ENCODE measurements around the gene EWSR1.

The EWSR1 gene

DNA sequence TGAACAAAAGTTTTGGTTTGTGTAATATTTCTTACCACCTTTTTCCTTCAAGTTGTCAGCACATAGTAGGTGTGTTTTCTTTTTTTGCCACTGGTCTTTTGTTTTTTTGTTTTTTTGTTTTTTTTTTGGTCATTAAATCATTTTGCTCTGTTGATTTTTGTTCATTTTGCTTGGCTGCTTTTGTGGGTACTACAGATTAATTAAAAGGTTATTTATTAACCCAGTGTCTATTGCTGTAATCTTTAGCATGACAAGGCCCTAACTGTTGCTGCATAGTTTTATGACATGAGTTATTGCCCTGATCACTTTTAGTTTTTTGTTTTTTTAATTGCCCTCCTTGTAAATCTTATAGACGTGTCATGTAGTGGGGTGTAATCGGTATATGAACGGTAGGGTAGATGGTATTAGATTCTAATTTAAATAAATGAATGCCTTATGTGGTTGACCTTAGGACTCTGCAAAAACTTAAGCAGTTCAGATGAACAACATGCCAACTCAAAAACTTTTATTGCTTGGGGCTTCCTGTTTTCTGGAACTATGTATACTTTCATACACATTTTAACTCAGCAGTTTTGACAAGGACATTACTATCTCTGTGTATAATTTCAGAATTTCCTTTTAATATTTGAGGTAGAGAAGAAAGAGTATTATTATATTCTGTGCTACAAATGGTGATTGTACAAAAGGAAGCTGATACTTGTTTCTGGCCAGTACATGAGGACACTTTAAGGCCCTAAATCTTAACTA is 7.9 kb downstream of the EWSR1 start (continued):
- TF ChIP-seq FEZF1 (tag by site-specific recombination; IDR thresholded peaks at IDR 0.05), result peak; percentile 54; the same call in 1 of the 2 replicates
- peak; percentile 64 for TF ChIP-seq SCRT2 (tag by site-specific recombination; IDR thresholded peaks at IDR 0.05)
- TF ChIP-seq TCF7L2 (IDR thresholded peaks at IDR 0.05; ENCODE audit: borderline replicate concordance, low read depth, low read length), result no peak
- TF ChIP-seq ZNF155 (tag by site-specific recombination; IDR thresholded peaks at IDR 0.05), result no peak
- TF ChIP-seq, protein P1, sequence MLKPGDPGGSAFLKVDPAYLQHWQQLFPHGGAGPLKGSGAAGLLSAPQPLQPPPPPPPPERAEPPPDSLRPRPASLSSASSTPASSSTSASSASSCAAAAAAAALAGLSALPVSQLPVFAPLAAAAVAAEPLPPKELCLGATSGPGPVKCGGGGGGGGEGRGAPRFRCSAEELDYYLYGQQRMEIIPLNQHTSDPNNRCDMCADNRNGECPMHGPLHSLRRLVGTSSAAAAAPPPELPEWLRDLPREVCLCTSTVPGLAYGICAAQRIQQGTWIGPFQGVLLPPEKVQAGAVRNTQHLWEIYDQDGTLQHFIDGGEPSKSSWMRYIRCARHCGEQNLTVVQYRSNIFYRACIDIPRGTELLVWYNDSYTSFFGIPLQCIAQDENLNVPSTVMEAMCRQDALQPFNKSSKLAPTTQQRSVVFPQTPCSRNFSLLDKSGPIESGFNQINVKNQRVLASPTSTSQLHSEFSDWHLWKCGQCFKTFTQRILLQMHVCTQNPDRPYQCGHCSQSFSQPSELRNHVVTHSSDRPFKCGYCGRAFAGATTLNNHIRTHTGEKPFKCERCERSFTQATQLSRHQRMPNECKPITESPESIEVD (tag by site-specific recombination; IDR thresholded peaks at IDR 0.05), result peak; percentile 53
- no peak for TF ChIP-seq TRIM28 (IDR thresholded peaks at IDR 0.05; ENCODE audit: borderline replicate concordance, low read length)
- no peak for TF ChIP-seq ZNF585B (tag by site-specific recombination; IDR thresholded peaks at IDR 0.05)

DNA sequence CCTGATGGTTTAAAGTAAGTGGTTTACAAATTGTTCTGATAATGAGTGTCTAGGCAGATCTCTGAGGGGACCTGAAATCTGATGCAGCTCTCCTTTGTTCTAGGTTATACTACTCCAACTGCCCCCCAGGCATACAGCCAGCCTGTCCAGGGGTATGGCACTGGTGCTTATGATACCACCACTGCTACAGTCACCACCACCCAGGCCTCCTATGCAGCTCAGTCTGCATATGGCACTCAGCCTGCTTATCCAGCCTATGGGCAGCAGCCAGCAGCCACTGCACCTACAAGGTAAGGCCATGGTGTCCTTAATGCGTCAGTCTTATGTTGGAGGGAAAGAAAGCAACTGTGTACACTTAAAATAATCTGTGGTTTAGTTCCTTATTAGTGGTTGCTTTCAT is 9.9 kb downstream of the EWSR1 start:
- POLR2A ChIA-PET, result interaction anchor here (1.8 kb wide), 1 partner anchor 10 kb away, joined by 12 read pairs; no protein-coding TSS in a partner anchor
- H3K9me3 ChIP-seq (ENCODE audit: control insufficient read depth, insufficient read depth, low read depth, low read length), result no peaks in the 10 kb centered on the region
- no peak overlapping the region for H3K4me3 ChIP-seq (ENCODE audit: low read depth, low read length)
- CTCF ChIA-PET, result interaction anchor here (1.1 kb wide), 1 partner anchor 10 kb away, joined by 6 read pairs; no protein-coding TSS in a partner anchor
- no peak overlapping the region for H3K27ac ChIP-seq (ENCODE audit: extremely low read depth, low read depth, low read length)
- H3K4me1 ChIP-seq (ENCODE audit: control insufficient read depth, insufficient read depth, low read length), result 0 out of 2 replicates have a peak, but pooled peaks cover 2% of the 10 kb centered on the region
- peak; percentile 83 for TF ChIP-seq GLIS1 (tag by site-specific recombination; IDR thresholded peaks at IDR 0.05)
- TF ChIP-seq, protein P2, sequence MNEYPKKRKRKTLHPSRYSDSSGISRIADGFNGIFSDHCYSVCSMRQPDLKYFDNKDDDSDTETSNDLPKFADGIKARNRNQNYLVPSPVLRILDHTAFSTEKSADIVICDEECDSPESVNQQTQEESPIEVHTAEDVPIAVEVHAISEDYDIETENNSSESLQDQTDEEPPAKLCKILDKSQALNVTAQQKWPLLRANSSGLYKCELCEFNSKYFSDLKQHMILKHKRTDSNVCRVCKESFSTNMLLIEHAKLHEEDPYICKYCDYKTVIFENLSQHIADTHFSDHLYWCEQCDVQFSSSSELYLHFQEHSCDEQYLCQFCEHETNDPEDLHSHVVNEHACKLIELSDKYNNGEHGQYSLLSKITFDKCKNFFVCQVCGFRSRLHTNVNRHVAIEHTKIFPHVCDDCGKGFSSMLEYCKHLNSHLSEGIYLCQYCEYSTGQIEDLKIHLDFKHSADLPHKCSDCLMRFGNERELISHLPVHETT (tag by site-specific recombination; IDR thresholded peaks at IDR 0.05), result no peak
- peaks cover 89 to 97% of the 10 kb centered on the region in 2 experiments for H3K36me3 ChIP-seq (ENCODE audit: control insufficient read depth in 2 of 2, insufficient read depth in 1 of 2, low read length in 2 of 2)

DNA sequence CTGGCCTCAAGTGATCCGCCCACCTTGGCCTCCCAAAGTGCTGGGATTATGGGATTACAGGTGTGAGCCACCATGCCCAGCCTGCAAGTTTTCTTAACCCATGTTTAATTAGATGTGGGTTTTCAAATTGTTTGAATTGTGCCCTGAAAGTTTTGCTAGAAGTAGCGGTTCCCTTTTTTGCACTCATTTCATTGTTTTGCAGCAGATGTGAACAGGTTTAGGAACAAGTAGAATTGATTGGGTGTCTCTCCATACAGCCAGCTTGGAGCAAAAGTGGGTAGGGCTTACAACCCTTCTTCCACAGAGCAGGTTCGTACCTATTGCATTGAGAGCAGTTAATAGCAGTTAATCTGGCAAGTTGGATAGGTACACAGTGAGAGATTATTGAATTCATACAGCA is 16.1 kb downstream of the EWSR1 start:
- POLR2A ChIA-PET, result no interaction called here
- TF ChIP-seq ZNF658 (tag by site-specific recombination; IDR thresholded peaks at IDR 0.05) (no peak), ZNF600 (tag by site-specific recombination; IDR thresholded peaks at IDR 0.05) (no peak), ZFP69B (tag by site-specific recombination; IDR thresholded peaks at IDR 0.05) (no peak), KLF9 (tag by site-specific recombination; IDR thresholded peaks at IDR 0.05; ENCODE audit: low read depth) (no peak), GLI2 (tag by site-specific recombination; IDR thresholded peaks at IDR 0.05; ENCODE audit: borderline replicate concordance, low read depth) (no peak), ZNF121 (tag by site-specific recombination; IDR thresholded peaks at IDR 0.05) (no peak), ZNF354C (tag by site-specific recombination; IDR thresholded peaks at IDR 0.05; ENCODE audit: borderline replicate concordance, low read depth) (no peak)
- TF ChIP-seq, protein P3, sequence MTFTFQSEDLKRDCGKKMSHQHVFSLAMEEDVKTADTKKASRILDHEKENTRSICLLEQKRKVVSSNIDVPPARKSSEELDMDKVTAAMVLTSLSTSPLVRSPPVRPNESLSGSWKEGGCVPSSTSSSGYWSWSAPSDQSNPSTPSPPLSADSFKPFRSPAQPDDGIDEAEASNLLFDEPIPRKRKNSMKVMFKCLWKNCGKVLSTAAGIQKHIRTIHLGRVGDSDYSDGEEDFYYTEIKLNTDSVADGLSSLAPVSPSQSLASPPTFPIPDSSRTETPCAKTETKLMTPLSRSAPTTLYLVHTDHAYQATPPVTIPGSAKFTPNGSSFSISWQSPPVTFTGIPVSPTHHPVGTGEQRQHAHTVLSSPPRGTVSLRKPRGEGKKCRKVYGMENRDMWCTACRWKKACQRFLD (tag by site-specific recombination; IDR thresholded peaks at IDR 0.05), result no peak
- TF ChIP-seq, protein P4, sequence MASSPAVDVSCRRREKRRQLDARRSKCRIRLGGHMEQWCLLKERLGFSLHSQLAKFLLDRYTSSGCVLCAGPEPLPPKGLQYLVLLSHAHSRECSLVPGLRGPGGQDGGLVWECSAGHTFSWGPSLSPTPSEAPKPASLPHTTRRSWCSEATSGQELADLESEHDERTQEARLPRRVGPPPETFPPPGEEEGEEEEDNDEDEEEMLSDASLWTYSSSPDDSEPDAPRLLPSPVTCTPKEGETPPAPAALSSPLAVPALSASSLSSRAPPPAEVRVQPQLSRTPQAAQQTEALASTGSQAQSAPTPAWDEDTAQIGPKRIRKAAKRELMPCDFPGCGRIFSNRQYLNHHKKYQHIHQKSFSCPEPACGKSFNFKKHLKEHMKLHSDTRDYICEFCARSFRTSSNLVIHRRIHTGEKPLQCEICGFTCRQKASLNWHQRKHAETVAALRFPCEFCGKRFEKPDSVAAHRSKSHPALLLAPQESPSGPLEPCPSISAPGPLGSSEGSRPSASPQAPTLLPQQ (tag by site-specific recombination; IDR thresholded peaks at IDR 0.05), result no peak
- Histone ChIP-seq H3K4me3 (ENCODE audit: low read depth, low read length) (no peak overlapping the region), H3K36me3 (ENCODE audit: control insufficient read depth in 2 of 2, insufficient read depth in 1 of 2, low read length in 2 of 2) (peaks cover 95 to 97% of the 10 kb centered on the region in 2 experiments), H3K27ac (ENCODE audit: extremely low read depth, low read depth, low read length) (no peak overlapping the region), H3K9me3 (ENCODE audit: control insufficient read depth, insufficient read depth, low read depth, low read length) (no peaks in the 10 kb centered on the region), H3K4me1 (ENCODE audit: control insufficient read depth, insufficient read depth, low read length) (no peaks in the 10 kb centered on the region)
- CTCF ChIA-PET, result no interaction called here

Data from HEK293 (cell line).